ENCODE results near the gene DDIT3.

DDIT3 gene

DNA sequence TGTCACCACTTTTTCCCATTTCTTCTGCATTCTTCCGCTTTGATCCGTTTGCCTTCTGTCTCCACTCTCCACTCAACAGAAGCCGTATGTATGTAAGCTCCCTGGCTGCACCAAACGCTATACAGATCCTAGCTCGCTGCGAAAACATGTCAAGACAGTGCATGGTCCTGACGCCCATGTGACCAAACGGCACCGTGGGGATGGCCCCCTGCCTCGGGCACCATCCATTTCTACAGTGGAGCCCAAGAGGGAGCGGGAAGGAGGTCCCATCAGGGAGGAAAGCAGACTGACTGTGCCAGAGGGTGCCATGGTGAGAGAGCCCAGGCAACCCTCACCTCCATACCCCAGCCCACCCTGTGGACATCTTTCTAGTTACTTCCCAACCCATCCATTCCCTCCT is 52.4 kb downstream of the DDIT3 start:
- no peak for DNase-seq (ENCODE audit: low read depth)

DNA sequence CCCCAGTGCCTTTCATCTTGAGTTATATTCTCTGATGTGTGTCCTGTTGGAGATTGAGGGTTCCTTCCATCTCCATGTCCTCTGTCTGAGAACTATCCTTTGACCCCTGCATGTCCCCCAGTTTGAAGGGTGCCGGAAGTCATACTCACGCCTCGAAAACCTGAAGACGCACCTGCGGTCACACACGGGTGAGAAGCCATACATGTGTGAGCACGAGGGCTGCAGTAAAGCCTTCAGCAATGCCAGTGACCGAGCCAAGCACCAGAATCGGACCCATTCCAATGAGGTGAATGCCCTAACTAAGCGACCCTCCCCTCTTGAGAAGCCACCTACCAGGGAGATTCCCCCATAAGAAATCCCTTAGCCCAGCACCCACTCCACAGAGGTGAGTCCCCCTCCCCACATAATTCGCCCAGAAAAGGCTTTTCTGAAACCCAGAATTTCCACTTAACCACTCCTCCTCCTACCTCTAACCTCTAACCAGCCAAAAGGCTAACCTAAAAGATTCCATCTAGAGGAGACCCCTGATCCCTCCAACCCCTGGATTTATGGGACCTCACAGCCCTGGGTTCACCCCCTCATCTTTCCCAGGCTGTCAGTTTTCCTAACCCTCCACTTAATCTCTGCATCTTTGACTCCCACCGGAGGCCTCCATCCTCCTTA is 53.0 kb downstream of the DDIT3 start:
- no peak for DNase-seq (ENCODE audit: low read depth)
